HepG2 (cell line): ENCODE results near the gene ANG. TPM values are rescaled to one million over a fixed set of nuclear protein-coding genes. Genes with fewer than 3 reads are reported as not detected.
A peak's percentile ranks its signal among the peaks of the same experiment; 100 is the strongest.

Source experiments
- ATF7 ChIP-seq, 2 experiments: fragments of 450-650 bp in 1 of 2; sonication (generic) in 1 of 2; formaldehyde crosslinking in 1 of 2; IDR thresholded peaks; 2 replicates each; pipeline versions ENCODE4 v1.4.0 to v1.6.1; 2016 to 2020; ENCODE audit warnings: antibody characterized with exemption in 1 of 2, mild to moderate bottlenecking in 1 of 2, missing genetic modification reagents in 1 of 2
- CENPBD1 ChIP-seq: sonication (generic); formaldehyde crosslinking; IDR thresholded peaks from 2 replicates; pipeline ENCODE4 v1.8.0; 2022; ENCODE audit warnings: missing genetic modification reagents, low read depth, mild to moderate bottlenecking, borderline replicate concordance
- DPF2 ChIP-seq: sonication (generic); formaldehyde crosslinking; IDR thresholded peaks from 2 replicates; pipeline ENCODE4 v1.4.0; 2020; ENCODE audit warnings: mild to moderate bottlenecking, low read depth, missing genetic modification reagents, borderline replicate concordance
- HNRNPL ChIP-seq: fragments of 200-400 bp; formaldehyde crosslinking; IDR thresholded peaks from 2 replicates; pipeline ENCODE4 v1.6.1; 2017; ENCODE audit warnings: mild to moderate bottlenecking, low read depth, low read length
- HOXA3 ChIP-seq: sonication (generic); formaldehyde crosslinking; IDR thresholded peaks from 2 replicates; pipeline ENCODE4 v1.5.0; 2020; ENCODE audit warnings: missing genetic modification reagents
- ISX ChIP-seq: sonication (generic); formaldehyde crosslinking; conservative IDR thresholded peaks from 2 replicates; pipeline ENCODE4 v1.5.0; 2020; ENCODE audit warnings: missing genetic modification reagents
- MIER2 ChIP-seq: IDR thresholded peaks from 2 replicates; pipeline ENCODE4 v1.6.1; 2016; ENCODE audit warnings: missing biosample characterization, missing genetic modification reagents
- ONECUT2 ChIP-seq: sonication (generic); formaldehyde crosslinking; IDR thresholded peaks from 2 replicates; pipeline ENCODE4 v1.4.0; 2020; ENCODE audit warnings: missing genetic modification reagents
- PATZ1 ChIP-seq: sonication (generic); formaldehyde crosslinking; IDR thresholded peaks from 2 replicates; pipeline ENCODE4 v1.4.0; 2020; ENCODE audit warnings: missing genetic modification reagents
- RBFOX2 ChIP-seq: fragments of 200-400 bp; formaldehyde crosslinking; IDR thresholded peaks from 2 replicates; pipeline ENCODE4 v1.6.1; 2017; ENCODE audit warnings: low read depth, mild to moderate bottlenecking, low read length
- SALL1 ChIP-seq: sonication (generic); formaldehyde crosslinking; IDR thresholded peaks from 2 replicates; pipeline ENCODE4 v1.8.0; 2022; ENCODE audit warnings: mild to moderate bottlenecking, missing genetic modification reagents
- SALL2 ChIP-seq: sonication (generic); formaldehyde crosslinking; IDR thresholded peaks from 2 replicates; pipeline ENCODE4 v1.8.1; 2023; ENCODE audit warnings: mild to moderate bottlenecking, missing genetic modification reagents, inconsistent platforms
- SIX4 ChIP-seq: sonication (generic); formaldehyde crosslinking; IDR thresholded peaks from 2 replicates; pipeline ENCODE4 v1.4.0; 2020; ENCODE audit warnings: missing genetic modification reagents
- SMARCE1 ChIP-seq: fragments of 450-650 bp; IDR thresholded peaks from 2 replicates; pipeline ENCODE4 v1.6.1; 2017; ENCODE audit warnings: borderline replicate concordance
- ZNF292 ChIP-seq: sonication (generic); formaldehyde crosslinking; IDR thresholded peaks from 2 replicates; pipeline ENCODE4 v1.8.1; 2022; ENCODE audit warnings: mild to moderate bottlenecking, low read depth, missing genetic modification reagents, borderline replicate concordance
- ZNF407 ChIP-seq: sonication (generic); formaldehyde crosslinking; IDR thresholded peaks from one replicate; pipeline ENCODE4 v1.5.1; 2020; ENCODE audit warnings: mild to moderate bottlenecking, missing genetic modification reagents; ENCODE audit errors: not compliant biosample characterization
- ZNF570 ChIP-seq: sonication (generic); formaldehyde crosslinking; IDR thresholded peaks from 2 replicates; pipeline ENCODE4 v1.4.0; 2020; ENCODE audit warnings: mild to moderate bottlenecking, missing genetic modification reagents, borderline replicate concordance
- ZSCAN20 ChIP-seq: sonication (generic); formaldehyde crosslinking; IDR thresholded peaks from 2 replicates; pipeline ENCODE4 v1.4.0; 2020; ENCODE audit warnings: missing genetic modification reagents, mild to moderate bottlenecking, borderline replicate concordance
- polyA plus RNA-seq, 8 experiments: library from polyadenylated mRNA; depleted of rRNA in 3 of 8; stranded (reverse) in 7 of 8; unstranded in 1 of 8; fragments of >200 nt; fragmentation: Illumina TruSeq in 4 of 8; extraction: Trizol in 4 of 8; gene quantifications; 2 replicates each; pipeline versions ENCODE4 v1.2.1 to v1.2.3, GENCODE V29; 2011 to 2016; ENCODE audit warnings: low read depth in 4 of 8, missing spikeins in 1 of 8, mixed read lengths in 1 of 8; ENCODE audit not compliant: insufficient read depth in 1 of 8
- total RNA-seq, 5 experiments: library from RNA; depleted of rRNA; stranded (reverse); fragments of >200 nt; fragmentation: Illumina TruSeq; extraction: Trizol; gene quantifications; 2 replicates each; pipeline ENCODE4 v1.2.3, GENCODE V29; 2016; ENCODE audit warnings: low read depth in 1 of 5

Gene ANG
- total and polyA plus RNA-seq, 2 of the 13 experiments (the other 11 are each of a cell fraction or from before 2014, with no cell fraction given) = 83.6 to 401 TPM

GRCh38 chr14:20681348-20682126, 7.0 kb upstream of the ANG start (continued):
- TF ChIP-seq ZNF292 = peak; percentile 69; the same call in 1 of the 2 replicates
- no peak for TF ChIP-seq HNRNPL
- no peak for TF ChIP-seq SALL1 (CRISPR knock-in tag)
- 0 out of 2 replicates have a peak, but pooled peaks have one; percentile 11 for TF ChIP-seq ONECUT2 (CRISPR knock-in tag)
- TF ChIP-seq ATF7 (IDR thresholded peaks at IDR 0.05) = no peak
- no peak for TF ChIP-seq ATF7 (CRISPR knock-in tag; IDR thresholded peaks at IDR 0.05)
- TF ChIP-seq MIER2 (CRISPR knock-in tag) = peak; percentile 56; the same call in 1 of the 2 replicates
- TF ChIP-seq RBFOX2 = peak; percentile 49
- TF ChIP-seq SALL2 = peak; percentile 82; the same call in 1 of the 2 replicates
- no peak for TF ChIP-seq ZNF407
- TF ChIP-seq DPF2 (CRISPR knock-in tag) = 0 out of 2 replicates have a peak, but pooled peaks have one; percentile 24
- TF ChIP-seq PATZ1 = peak; percentile 18
- no peak; the same call in 1 of the 2 replicates for TF ChIP-seq CENPBD1 (CRISPR knock-in tag)
- TF ChIP-seq SIX4 = peak; percentile 20; the same call in 1 of the 2 replicates
- no peak; the same call in 1 of the 2 replicates for TF ChIP-seq ZNF570 (CRISPR knock-in tag)
- TF ChIP-seq HOXA3 (CRISPR knock-in tag) = peak; percentile 82
- no peak; the same call in 1 of the 2 replicates for TF ChIP-seq ISX (CRISPR knock-in tag)
- no peak for TF ChIP-seq SMARCE1
- peak; percentile 76; the same call in 1 of the 2 replicates for TF ChIP-seq ZSCAN20
